Keratinocyte (primary cell): ENCODE results near the gene PLB1. TPM values are rescaled to one million over a fixed set of nuclear protein-coding genes. Genes with fewer than 3 reads are reported as not detected.

Experiments used
- DNase-seq: peaks from one replicate; pipeline ENCODE4 v3.0.0-alpha.2; 2011; ENCODE audit warnings: low read depth, missing footprints, low spot score
- FAIRE-seq: peaks from 2 replicates; lab custom pipeline; 2011; peaks lifted over from hg19 to GRCh38; lab: Jason Lieb, UNC
- H2AFZ ChIP-seq: 2 replicates; pipeline ENCODE4 v1.6.0; 2012; ENCODE audit warnings: low read length, control low read depth, inconsistent platforms; ENCODE audit not compliant: control insufficient read depth
- H3K27ac ChIP-seq: 2 replicates; pipeline ENCODE4 v1.5.1; 2011; ENCODE audit warnings: low read length; ENCODE audit not compliant: control insufficient read depth, insufficient read depth
- H3K27me3 ChIP-seq: 3 replicates; pipeline ENCODE4 v1.6.0; 2011; ENCODE audit warnings: low read length; ENCODE audit not compliant: control insufficient read depth, insufficient read depth; ENCODE audit errors: extremely low read depth
- H3K36me3 ChIP-seq, 2 experiments: 2 replicates in 1 of 2; 3 replicates in 1 of 2; pipeline ENCODE4 v1.5.1; 2011; ENCODE audit warnings: low read length in 2 of 2, mild to moderate bottlenecking in 1 of 2; ENCODE audit not compliant: control insufficient read depth in 2 of 2, insufficient read depth in 2 of 2; ENCODE audit errors: extremely low read depth in 1 of 2
- H3K4me1 ChIP-seq: 3 replicates; pipeline ENCODE4 v1.5.1; 2011; ENCODE audit warnings: low read length; ENCODE audit not compliant: control insufficient read depth, insufficient read depth; ENCODE audit errors: extremely low read depth
- H3K4me2 ChIP-seq: 3 replicates; pipeline ENCODE4 v1.6.0; 2011; ENCODE audit warnings: low read depth, low read length; ENCODE audit not compliant: control insufficient read depth, insufficient read depth; ENCODE audit errors: extremely low read depth
- H3K4me3 ChIP-seq, 3 experiments: fragments of 200-600 bp in 1 of 3; sonication (generic) in 1 of 3; 2 replicates in 2 of 3; 3 replicates in 1 of 3; pipeline ENCODE4 v1.5.1; 2011 to 2016; ENCODE audit warnings: low read length in 3 of 3, mild to moderate bottlenecking in 3 of 3, control low read depth in 2 of 3, inconsistent platforms in 1 of 3, low read depth in 1 of 3, mixed read lengths in 1 of 3, mixed run types in 1 of 3, moderate library complexity in 1 of 3; ENCODE audit not compliant: control insufficient read depth in 2 of 3, insufficient read depth in 2 of 3; ENCODE audit errors: extremely low read depth in 1 of 3
- H3K79me2 ChIP-seq: 2 replicates; pipeline ENCODE4 v1.6.0; 2012; ENCODE audit warnings: low read length; ENCODE audit not compliant: control insufficient read depth, insufficient read depth
- H3K9ac ChIP-seq: 3 replicates; pipeline ENCODE4 v1.6.0; 2011; ENCODE audit warnings: low read length; ENCODE audit not compliant: control insufficient read depth, insufficient read depth; ENCODE audit errors: extremely low read depth
- H3K9me1 ChIP-seq: 3 replicates; pipeline ENCODE4 v1.6.0; 2011; ENCODE audit warnings: low read length; ENCODE audit not compliant: control insufficient read depth, insufficient read depth; ENCODE audit errors: extremely low read depth
- H3K9me3 ChIP-seq: 2 replicates; pipeline ENCODE4 v1.5.1; 2012; ENCODE audit warnings: low read depth, low read length; ENCODE audit not compliant: control insufficient read depth
- H4K20me1 ChIP-seq: 3 replicates; pipeline ENCODE4 v1.6.0; 2011; ENCODE audit warnings: low read length; ENCODE audit not compliant: control insufficient read depth, insufficient read depth; ENCODE audit errors: extremely low read depth
- EZH2 ChIP-seq: IDR thresholded peaks from one replicate; pipeline ENCODE4 v1.6.1; 2012; ENCODE audit warnings: inconsistent platforms, mild to moderate bottlenecking, low read length, moderate library complexity
- dilution Hi-C: fragments of 300-500 bp; cut with MboI; formaldehyde crosslinking; loops from one replicate; pipeline ENCODE4 v1.7.0; 2020; ENCODE audit warnings: low sequenced_read_pairs; ENCODE audit not compliant: extremely low pct_ligation_motif_present
- polyA plus RNA-seq, 5 experiments: library from polyadenylated mRNA; depleted of rRNA in 3 of 5; stranded (reverse) in 3 of 5; stranded (forward) in 1 of 5; unstranded in 1 of 5; fragments of >200 nt; gene quantifications; 1 replicate in 1 of 5; 2 replicates in 3 of 5; 3 replicates in 1 of 5; pipeline versions ENCODE4 v1.2.1 to v1.2.3, GENCODE V29; 2011 to 2012; ENCODE audit warnings: missing spikeins in 2 of 5, low read depth in 1 of 5, low replicate concordance in 1 of 5
- TF ChIP-seq, protein P1 (sequence below), 3 experiments: IDR thresholded peaks in 1 of 3; conservative IDR thresholded peaks in 1 of 3; optimal IDR thresholded peaks in 1 of 3; 2 replicates in 2 of 3; 3 replicates in 1 of 3; pipeline versions ENCODE3 to v1.5.1; 2011; ENCODE audit warnings: low read length in 3 of 3, mild to moderate bottlenecking in 3 of 3, moderate library complexity in 2 of 3, control low read depth in 1 of 3, inconsistent platforms in 1 of 3; ENCODE audit not compliant: insufficient read depth in 2 of 3; ENCODE audit errors: extremely low read depth in 1 of 3

Gene PLB1
- polyA plus RNA-seq, 1 donor (not counting 4 experiments of a cell fraction or from before 2014, with no cell fraction given): 6.7 TPM

DNA sequence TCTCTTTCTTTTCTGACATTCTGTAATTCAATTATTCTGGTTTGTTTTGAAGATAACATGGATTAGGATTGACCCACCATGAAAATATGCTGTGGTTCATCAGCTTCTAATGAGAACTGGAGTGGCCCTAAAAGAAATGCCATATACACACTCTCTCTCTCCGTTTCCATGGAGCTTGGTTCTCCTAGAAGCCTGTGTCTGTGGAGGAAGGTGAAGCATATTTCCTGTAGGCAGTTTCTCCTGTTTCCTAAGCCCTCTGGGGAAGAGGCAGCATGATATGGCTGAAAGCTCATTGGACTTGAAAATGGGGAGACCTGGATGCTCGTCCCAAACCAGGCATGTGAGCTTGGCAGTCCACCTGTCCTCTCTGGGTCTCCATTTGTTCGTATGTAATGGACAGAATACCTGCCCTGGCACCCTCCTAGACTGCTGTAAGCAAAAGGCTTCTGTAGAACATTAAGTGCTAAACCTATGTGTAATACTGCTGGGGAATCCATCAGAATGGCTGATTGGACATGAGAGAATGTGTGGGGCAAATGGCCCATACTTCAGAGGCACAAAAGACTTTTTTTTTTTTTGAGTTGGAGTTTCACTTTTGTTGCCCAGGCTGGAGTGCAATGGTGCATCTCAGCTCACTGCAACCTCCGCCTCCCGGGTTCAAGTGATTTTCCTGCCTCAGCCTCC, 180.4 kb downstream of the PLB1 start:
- Histone ChIP-seq H4K20me1 (no peaks in the 10 kb centered on the region), H3K4me3 (no peak overlapping the region), H3K79me2 (no peaks in the 10 kb centered on the region), H3K4me1 (peaks cover 11% of the 10 kb centered on the region), H3K4me2 (no peak overlapping the region), H3K36me3 (no peaks in the 10 kb centered on the region), H3K27me3 (no peaks in the 10 kb centered on the region), H3K27ac (no peak overlapping the region), H2AFZ (no peak overlapping the region), H3K9ac (no peak overlapping the region), H3K9me1 (no peaks in the 10 kb centered on the region), H3K9me3 (no peaks in the 10 kb centered on the region)
- no peak for DNase-seq
- TF ChIP-seq, protein P1, sequence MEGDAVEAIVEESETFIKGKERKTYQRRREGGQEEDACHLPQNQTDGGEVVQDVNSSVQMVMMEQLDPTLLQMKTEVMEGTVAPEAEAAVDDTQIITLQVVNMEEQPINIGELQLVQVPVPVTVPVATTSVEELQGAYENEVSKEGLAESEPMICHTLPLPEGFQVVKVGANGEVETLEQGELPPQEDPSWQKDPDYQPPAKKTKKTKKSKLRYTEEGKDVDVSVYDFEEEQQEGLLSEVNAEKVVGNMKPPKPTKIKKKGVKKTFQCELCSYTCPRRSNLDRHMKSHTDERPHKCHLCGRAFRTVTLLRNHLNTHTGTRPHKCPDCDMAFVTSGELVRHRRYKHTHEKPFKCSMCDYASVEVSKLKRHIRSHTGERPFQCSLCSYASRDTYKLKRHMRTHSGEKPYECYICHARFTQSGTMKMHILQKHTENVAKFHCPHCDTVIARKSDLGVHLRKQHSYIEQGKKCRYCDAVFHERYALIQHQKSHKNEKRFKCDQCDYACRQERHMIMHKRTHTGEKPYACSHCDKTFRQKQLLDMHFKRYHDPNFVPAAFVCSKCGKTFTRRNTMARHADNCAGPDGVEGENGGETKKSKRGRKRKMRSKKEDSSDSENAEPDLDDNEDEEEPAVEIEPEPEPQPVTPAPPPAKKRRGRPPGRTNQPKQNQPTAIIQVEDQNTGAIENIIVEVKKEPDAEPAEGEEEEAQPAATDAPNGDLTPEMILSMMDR (optimal IDR thresholded peaks at IDR 0.05 in 1 of 3, IDR thresholded peaks at IDR 0.05 in 1 of 3, conservative IDR thresholded peaks at IDR 0.05 in 1 of 3; ENCODE audit: extremely low read depth in 1 of 3, insufficient read depth in 2 of 3, low read length in 3 of 3): no peak
- no peak for TF ChIP-seq EZH2
- dilution Hi-C loops: no loop called here
- FAIRE-seq: no peak

DNA sequence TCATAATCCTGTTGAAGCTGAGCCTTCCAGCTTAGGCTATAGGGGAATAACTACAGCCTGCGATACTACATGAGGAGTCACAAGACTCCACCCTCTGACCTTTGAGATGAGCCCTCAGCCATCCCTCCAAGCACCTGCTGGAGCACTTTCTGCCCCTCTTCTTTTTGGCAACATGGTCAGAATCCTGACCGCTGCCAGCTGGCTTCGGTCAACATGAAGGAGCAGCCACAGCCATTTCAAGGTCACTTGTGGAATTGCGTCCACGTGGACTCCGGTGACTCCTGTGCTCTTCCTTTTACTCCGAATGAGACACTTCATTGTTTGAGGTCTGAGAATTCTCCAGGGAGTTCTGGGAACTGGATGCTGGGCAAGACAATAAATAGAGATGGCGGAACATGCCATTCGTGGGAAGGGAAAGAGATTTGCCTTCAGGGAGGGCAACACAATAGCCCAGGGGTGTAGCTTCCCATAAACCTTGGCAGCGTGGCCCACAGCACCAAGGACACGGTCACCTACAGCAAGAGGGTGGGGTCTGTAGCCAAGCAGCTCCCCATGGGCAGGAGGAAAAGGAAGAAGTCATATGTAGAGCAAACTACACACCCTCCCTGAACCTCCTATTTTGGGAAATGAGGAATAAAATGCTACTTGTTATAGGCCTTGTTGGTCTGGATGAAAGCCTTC, 182.5 kb downstream of the PLB1 start:
- H3K4me1 ChIP-seq: peaks cover 26% of the 10 kb centered on the region
- no peaks in the 10 kb centered on the region for H3K9me1 ChIP-seq
- no peaks in the 10 kb centered on the region for H3K9me3 ChIP-seq
- no peak overlapping the region for H3K9ac ChIP-seq
- H4K20me1 ChIP-seq: no peaks in the 10 kb centered on the region
- dilution Hi-C loops: no loop called here
- no peaks in the 10 kb centered on the region for H3K27me3 ChIP-seq
- H2AFZ ChIP-seq: no peak overlapping the region
- no peak overlapping the region for H3K4me3 ChIP-seq
- FAIRE-seq (no peak), DNase-seq (no peak)
- no peak for TF ChIP-seq EZH2
- TF ChIP-seq, protein P1 (optimal IDR thresholded peaks at IDR 0.05 in 1 of 3, IDR thresholded peaks at IDR 0.05 in 1 of 3, conservative IDR thresholded peaks at IDR 0.05 in 1 of 3; ENCODE audit: extremely low read depth in 1 of 3, insufficient read depth in 2 of 3, low read length in 3 of 3): no peak
- H3K4me2 ChIP-seq: no peak overlapping the region
- H3K79me2 ChIP-seq: no peaks in the 10 kb centered on the region
- no peaks in the 10 kb centered on the region for H3K36me3 ChIP-seq
- no peak overlapping the region for H3K27ac ChIP-seq
